OCI-LY3 (cell line): Measurements from ENCODE around the gene PPP3CA.

Source experiments
- CTCF ChIP-seq: fragments of 200-600, 300-600 bp; sonication (generic); IDR thresholded peaks from 2 replicates; pipeline ENCODE4 v1.5.1; 2014; ENCODE audit warnings: antibody characterized with exemption, low read length, low read depth
- EZH2phosphoT487 ChIP-seq: fragments of 200-600 bp; shearing (Covaris generic); IDR thresholded peaks from 2 replicates; pipeline ENCODE4 v1.6.1; 2018; ENCODE audit warnings: antibody characterized with exemption, mixed run types, low read depth

- TF ChIP-seq CTCF: no peak
- no peak for TF ChIP-seq EZH2phosphoT487
Observed at GRCh38 chr4:101192244-101192643, 155.1 kb downstream of the PPP3CA start.
